Glomerular visceral epithelial cell (primary cell): Measurements from ENCODE around the gene KCNV2.

Experiments used
- DNase-seq: peaks from one replicate; pipeline ENCODE4 v3.0.0-alpha.2; 2016; ENCODE audit errors: extremely low spot score

KCNV2 gene

GRCh38 chr9:2758898-2759510, 41.7 kb downstream of the KCNV2 start:
- no peak for DNase-seq

GRCh38 chr9:2761424-2761823, 44.1 kb downstream of the KCNV2 start:
- no peak for DNase-seq

GRCh38 chr9:2764353-2764752, 47.0 kb downstream of the KCNV2 start:
- DNase-seq: peak; percentile 5

- no peak for DNase-seq
Measured at GRCh38 chr9:2765250-2765880, 48.1 kb downstream of the KCNV2 start.

GRCh38 chr9:2767800-2768677, 50.7 kb downstream of the KCNV2 start:
- no peak for DNase-seq

GRCh38 chr9:2771087-2771486, 53.8 kb downstream of the KCNV2 start:
- DNase-seq: no peak

- no peak for DNase-seq
Measured at GRCh38 chr9:2771661-2772060, 54.4 kb downstream of the KCNV2 start.

GRCh38 chr9:2777454-2777853, 60.1 kb downstream of the KCNV2 start:
- DNase-seq: no peak

GRCh38 chr9:2778816-2779215, 61.5 kb downstream of the KCNV2 start:
- no peak for DNase-seq
